GM23248 (cell line): ENCODE data around the gene IQGAP3.

Experiments used
- EZH2 ChIP-seq: fragments of 200-600 bp; sonication (generic); IDR thresholded peaks from 2 replicates; pipeline ENCODE4 v1.6.1; 2018; ENCODE audit warnings: antibody characterized with exemption, mild to moderate bottlenecking; ENCODE audit not compliant: insufficient read depth, poor library complexity, severe bottlenecking
- EZH2phosphoT487 ChIP-seq: fragments of 200-600 bp; sonication (generic); IDR thresholded peaks from 2 replicates; pipeline ENCODE4 v1.6.1; 2018; ENCODE audit warnings: antibody characterized with exemption, moderate library complexity, mild to moderate bottlenecking, low read depth; ENCODE audit not compliant: insufficient read depth

DNA sequence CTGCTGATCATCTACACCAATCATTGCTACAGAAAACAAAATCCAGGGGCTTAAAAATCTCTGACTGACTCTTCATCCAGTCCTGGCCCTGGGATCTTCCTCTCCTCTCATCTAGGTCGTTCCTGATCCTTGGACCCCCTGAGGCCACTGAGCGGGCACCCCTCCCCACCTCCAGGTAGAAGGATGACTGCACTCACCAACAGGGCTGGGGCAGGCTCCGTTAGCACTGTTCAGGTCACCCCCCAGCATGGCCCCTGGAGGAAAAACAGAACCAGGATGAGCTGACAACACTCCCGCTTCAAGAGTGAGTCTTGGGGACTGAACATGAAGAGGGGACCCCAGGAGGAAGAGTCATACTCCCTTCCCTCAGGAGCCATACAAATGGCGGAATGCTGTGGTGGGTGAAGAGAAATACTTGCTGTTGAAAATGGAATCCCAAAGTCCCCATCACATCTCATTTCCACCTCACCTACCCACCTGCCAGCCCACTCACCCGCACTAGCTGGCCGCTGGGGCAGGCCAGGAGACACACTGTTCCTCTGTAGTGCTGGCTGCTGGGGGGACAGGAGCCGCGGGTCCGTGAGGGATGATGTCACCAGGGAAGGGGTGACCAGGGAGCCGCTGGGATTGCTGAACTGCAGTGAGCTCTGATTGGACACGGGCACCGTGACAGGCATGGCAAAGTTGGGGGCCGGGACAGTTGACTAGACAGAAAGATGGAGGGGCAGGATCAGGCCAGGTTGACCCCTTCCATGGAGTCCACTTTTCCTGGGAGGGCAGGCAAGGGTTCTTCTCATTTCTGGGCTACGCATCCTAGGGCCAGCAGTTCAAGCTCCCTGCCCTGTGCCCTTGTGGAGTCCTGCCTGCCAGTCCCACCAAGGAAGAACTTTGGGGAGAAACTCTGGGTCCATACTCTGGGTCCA is 93.0 kb downstream of the IQGAP3 start:
- TF ChIP-seq EZH2 (no peak), EZH2phosphoT487 (no peak)
